GM21381 (cell line): Measurements from ENCODE around the gene FAM72B.
"Not testable (repeated sequence)": the region's sequence is repeated elsewhere in the genome, so short reads cannot be mapped to it uniquely, and the experiment has no call there.

ENCODE experiments used
- ATAC-seq: cut with Tn5 transposase; IDR thresholded peaks from one replicate; pipeline ENCODE4 v1.9.1; 2021; ENCODE audit warnings: mild to moderate bottlenecking, moderate library complexity; ENCODE audit not compliant: unreplicated experiment

The FAM72B gene

DNA sequence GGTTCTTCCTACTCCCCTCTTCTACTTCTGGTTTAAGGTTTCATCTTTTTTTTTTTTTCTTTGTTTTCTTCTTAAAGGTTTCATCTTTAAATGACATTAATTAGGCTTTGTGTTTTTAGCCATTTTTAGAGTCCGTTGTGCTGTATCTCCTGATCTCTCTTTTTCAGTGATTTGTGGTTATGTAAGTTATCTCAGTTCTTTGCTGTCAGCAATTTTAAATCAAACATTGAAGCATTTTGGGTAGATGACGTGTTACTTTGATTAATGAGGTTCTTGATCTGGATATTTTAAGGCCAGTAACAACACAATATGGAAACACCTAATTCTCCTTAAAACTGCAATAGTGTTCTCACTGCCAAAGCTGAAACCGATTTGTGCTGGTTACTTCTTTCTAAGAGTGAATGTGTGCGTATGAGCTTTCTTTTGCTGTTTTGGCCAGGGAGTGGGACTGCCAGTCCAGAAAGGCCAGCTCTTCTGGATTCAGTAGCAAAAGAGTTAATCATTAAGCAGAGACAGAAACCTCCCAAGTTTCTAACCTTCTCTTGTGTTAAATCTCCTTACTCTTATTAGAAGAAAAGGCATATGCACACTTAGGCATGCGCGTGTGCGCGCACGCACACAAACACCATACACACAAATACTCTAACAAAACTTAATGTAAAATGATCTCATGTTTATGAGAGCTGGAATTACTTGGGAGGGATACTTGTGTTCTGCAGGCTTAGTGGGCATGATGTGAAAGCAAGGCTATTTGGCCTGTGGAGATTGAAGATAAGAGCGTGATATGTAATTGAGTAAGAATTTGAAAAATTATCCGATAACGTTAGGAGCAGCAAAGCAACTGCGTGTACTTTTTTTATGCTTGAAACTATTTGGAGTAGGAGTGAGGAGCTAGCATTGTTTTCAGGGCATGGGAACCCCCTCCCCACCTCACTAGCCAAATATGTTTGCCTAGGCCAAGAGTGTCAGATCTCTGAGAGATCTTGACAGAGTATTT, 17.1 kb upstream of the FAM72B start:
- ATAC-seq, result not testable (repeated sequence)

DNA sequence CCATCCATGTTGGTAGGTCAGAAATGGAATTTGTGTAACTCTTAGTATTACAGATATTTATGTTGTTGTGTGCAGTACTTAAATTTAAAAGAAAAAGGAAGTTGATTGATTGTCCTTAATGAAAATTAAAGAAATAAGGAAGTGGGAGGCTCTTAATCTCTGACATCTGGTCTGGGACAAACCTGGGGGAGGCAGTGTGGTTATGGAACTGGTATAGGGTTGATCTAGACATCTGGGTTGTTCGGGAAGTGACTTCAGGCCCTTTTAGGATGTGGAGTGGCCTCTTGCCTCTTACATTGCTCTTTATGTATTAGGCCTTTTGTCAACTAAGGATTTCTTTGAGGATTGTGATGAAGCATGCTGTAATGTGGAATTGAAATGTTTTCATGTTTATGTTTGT, 16.1 kb upstream of the FAM72B start:
- not testable (repeated sequence) for ATAC-seq

DNA sequence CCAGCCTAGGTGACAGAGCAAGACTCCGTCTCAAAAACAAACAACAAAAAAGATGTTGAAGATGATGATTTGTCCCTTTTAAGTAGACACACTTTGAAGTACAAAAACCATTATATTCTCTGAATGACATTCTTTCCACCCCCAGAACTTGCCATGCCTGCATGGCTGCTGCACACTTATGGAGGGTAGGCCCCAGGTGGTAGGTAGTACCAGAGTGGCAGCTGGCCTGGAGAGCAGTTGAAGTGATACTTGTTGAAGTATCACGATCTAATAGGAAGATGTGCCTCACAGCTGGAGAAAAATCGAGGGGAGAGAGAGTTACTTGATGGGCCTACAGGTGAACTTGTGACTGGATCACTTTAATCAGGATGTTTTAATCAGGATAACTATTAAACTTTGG, 15.6 kb upstream of the FAM72B start:
- ATAC-seq, result not testable (repeated sequence)

DNA sequence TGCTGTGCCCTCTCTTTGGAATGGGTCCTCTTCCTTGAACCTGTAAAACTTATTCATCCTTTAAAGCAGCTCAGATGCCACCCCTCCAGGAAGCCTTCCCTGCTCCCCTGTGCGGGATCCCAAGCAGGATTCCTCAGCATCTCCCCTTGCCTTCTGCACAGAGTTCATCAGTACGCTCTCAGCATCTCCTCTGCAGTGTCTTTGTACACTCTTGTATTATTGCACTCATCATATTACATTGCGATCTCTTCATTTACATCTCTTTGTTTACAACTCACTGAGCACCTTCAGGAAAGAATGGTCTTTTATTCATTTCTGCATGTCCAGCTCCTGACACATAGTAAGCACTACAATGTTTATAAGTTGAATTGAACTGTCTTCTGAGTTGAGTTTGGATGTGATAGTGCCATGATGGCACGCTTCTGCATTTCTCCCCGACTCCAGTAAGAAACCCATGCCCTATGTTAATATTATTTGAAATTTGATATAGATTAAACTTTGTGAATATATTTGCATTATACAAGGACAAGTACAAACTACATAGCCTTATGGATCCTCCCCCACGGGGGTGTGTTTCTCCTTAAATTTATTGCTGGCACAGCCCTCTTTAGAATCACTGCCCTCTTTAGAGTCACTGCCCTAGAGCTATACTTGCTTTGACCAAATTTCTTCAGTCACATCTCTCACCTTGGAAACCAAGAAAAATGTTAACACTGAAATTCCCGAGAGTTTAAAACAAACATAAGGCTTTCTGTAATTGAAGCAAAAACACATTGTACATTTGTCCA, 13.1 kb upstream of the FAM72B start:
- ATAC-seq, result not testable (repeated sequence)

DNA sequence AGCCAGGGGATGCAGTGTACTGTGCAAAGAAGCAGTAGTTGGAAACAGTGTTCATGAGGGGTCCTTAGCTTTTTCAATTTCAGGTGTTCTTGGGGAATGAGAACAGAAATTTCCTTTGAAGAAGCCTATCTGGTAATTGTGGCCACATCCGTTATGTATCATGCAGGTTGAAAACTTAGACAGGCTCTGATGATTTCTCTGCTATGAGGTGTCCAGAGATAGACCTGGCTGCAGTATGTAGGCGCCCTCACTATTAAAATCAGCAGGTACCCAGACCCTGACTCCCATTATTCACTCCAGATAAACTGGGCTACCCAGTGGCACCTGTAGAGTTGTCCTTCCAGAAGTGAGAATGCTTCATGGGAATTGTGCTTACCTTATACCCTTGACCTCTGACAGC, 8.4 kb upstream of the FAM72B start:
- ATAC-seq, result not testable (repeated sequence)

DNA sequence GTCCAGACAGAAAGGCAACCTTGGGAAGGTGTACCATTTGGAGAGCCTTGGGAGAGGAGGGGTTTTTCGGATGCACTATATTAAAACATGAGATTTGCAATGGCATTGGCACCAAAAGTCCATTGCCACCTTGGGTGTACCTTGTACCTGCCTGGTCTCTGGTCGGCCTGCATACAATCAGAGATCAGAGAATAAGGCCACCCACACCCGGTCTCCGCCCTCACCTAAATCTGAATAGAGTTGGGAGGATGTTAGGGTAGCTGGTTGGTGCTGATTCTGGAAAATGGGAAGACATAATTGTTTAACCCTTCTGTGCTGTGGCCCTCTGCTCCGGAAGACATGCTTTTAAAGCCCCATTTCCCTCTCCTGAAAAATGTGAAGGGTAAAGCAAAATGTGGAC, 3.8 kb upstream of the FAM72B start:
- not testable (repeated sequence) for ATAC-seq

DNA sequence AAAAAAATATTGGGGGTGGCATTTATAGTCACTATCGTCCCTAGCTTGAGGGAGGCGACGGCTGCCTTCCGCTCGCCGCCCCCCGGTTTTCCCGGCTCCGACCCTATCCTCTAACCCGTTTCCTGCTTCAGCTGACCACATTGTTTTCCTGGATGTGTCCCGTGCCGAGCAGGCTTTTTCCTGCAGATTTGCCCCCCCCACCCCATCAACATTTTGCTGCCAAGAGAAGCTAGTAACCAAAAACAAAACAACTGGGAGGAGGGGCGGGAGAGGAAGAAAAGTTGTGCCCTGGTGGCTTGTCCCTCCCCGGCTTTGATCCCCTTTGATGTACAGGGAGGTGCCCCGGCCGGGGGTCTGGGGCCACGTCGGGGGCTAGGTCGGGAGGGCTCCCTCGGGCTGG, 2.1 kb upstream of the FAM72B start:
- ATAC-seq, result not testable (repeated sequence)

DNA sequence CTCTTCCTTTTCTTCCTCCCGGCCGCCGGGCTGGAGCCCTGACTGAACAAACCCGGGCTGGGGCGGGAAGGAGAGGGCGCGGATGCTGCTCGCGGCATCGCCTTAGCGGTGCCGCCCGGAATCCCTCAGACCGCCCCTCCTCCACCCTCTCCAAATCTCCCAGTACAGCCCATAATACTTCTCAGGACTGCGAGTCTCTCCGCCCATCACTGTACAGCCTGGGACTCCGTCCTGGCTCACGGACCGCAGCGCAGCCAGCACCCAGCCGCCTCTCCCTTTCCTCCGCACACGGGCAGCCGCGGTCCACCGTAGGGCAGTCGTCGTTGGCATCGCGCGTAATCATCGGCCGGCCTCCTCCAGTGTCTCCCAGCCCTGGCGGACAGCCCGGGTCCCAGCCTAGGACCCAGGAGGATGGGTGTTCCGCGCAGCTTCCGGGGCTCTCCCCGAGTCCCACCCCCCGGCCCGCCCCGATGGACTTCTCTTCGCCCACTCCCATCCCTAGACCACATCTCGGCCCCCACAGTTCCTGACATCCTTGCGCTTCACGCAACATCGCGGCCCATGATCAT, 1.1 kb upstream of the FAM72B start:
- peak; percentile 5 for ATAC-seq

DNA sequence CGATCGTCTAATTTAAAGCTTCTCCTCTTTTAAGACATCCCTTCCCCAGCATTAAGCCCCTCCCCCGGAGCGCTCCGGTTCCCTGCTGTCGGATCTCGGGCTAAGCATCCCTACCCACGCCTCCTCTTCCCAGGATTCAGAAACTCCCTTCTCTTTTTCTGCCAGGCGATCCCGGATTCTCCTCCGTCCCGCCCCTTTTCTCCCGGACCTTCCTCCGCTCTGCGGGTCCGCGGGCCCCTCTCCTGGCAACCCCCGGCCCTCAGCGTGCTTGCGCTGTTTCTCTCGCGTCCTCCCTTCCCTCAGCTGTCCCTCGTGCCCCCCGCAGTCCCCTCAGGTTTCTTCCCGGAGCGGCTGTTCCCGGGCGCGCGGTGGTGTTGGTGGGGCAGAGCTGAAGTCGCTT, 273 bp downstream of the FAM72B start:
- ATAC-seq, result not testable (repeated sequence)

DNA sequence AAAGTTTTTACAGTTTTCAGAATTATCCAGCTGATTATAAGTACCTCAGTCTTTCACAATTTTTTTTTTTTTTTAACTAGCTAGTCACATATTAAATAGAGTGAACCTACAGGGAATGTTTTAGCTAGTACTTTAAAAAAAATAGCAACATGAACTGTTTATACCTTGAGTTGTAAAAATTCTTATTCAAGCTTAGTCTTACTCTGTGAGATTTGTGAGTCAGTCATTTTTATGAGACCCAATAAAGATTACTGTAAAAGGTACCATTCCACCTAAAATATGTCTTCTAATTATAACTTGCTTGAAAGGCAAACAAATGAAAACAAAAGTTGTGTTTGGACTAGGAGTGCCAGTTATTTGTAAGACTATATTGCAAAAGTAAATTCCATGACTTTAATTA, 5.9 kb downstream of the FAM72B start:
- ATAC-seq, result not testable (repeated sequence)

DNA sequence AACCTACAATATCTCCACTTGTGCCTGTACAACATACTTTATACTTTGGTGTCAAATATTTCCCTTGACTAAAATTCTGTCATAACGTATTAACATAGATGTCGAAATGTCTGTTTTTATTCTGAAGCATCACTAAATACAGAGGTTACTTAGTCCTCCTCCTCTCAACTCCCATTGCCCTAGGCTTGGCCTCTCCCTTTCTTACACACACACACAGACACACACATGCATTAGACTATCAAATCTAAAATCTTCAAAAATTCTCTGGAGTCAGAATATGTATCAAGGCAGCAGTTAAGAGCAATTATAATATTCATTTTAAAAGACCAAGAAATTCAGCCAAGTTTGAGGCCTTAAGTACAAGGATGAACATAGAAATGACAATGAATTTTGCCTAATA, 7.5 kb downstream of the FAM72B start:
- ATAC-seq, result not testable (repeated sequence)

DNA sequence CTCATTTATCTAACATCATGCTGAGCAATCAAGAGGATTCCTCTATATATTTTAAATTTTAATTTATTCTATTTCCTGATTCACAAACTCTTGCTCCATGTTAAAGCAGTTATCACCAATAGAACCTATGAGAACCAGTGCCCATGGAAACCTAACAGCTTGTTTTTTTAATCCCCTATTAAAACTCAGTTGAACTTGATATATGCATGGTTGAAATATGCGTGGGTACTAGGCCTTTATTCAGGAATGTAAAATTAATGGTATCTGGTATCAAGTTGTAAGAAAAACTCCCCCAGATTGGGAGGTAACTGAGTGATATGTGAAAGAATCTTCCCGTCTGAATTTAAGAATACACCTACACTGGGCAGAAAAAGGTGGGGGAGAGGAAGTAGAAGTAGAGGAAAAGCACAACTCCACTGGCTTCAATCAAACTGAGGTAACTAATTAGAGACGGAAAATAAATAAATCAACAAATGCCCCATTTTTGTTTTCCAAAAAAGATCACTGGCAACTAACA, 15.9 kb downstream of the FAM72B start:
- ATAC-seq, result not testable (repeated sequence)

DNA sequence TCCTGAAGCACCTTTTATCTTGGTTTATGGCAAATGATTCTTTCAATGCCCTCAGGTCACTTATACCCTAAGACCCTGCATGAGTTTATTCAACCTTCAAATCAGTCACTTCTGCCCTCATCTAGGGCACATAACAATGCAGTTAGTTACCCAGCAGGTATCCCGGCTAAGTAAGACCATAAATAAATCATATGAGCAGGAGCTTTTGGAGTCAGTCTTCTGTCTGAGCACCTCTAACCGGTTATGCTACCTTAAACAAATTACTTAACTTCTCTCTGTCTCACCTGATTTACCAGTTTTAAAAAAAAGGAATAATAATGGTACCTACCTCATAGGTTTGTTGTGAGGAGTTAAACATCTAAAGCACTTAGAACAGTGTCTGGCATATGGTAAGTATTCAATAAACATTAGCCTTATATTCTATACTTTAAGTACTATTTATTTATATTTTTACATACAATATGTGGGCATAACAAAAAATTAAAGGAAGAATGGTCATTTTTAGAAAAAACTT, 16.9 kb downstream of the FAM72B start:
- ATAC-seq, result not testable (repeated sequence)

DNA sequence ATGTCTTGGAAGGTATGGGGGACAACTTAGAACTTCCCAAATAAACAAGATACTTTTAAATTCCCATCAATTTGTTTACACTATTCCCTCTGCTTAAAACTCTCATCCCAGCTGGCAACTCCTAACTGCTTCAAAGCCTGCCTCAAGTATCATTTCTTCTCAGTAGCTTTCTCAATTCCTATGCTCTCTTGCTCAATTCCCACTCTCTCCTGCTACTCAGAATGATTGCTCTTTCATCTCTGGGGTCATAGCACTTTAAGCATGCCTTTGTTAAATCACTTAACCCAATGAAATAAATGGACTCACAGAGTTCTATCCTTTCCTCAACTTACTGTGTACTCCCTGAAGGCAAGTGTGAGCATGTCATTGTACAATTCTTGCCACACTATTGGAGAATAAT, 18.8 kb downstream of the FAM72B start:
- ATAC-seq, result not testable (repeated sequence)

DNA sequence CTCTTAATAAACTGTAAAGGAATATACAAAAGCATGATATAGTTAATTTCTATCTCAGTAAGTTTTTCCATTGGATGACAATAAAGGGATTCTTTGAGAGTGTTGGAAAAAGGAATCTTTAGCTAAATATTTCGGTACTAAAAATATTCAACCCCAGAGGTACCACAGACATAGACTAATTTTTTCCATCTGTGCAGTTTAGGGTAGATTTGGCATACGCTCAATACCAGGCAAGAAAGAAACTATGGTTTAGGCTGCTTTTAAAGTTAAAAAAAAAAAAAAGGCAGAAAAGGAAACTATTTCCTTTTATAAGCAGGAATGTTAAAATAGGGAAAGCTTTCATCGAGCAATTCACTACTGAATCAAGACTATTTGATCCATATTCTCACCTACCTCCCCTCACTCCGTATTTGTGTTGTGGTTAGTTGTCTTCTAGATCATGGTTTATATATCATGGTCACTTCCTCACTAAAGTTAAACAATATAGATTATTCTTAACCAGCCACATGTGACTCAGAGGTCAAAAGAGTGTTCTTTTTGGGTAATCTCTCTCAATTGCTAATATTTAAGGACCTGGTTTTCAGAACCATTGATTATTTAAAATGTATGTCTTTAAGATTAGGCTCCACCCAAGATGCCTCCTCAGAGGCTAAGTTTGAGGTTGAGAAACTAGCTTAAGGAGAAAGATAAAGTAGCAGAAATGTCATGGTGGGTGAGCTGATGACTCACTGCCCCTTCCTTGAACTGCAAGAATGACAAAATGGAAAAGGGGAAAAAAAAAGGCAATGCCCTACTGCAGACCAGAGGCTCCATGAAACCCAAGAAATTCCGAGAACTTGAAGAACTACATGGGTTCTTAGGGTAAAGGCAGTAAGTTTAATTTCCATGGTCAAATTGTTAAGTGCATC, 20.0 kb downstream of the FAM72B start:
- ATAC-seq, result not testable (repeated sequence)

DNA sequence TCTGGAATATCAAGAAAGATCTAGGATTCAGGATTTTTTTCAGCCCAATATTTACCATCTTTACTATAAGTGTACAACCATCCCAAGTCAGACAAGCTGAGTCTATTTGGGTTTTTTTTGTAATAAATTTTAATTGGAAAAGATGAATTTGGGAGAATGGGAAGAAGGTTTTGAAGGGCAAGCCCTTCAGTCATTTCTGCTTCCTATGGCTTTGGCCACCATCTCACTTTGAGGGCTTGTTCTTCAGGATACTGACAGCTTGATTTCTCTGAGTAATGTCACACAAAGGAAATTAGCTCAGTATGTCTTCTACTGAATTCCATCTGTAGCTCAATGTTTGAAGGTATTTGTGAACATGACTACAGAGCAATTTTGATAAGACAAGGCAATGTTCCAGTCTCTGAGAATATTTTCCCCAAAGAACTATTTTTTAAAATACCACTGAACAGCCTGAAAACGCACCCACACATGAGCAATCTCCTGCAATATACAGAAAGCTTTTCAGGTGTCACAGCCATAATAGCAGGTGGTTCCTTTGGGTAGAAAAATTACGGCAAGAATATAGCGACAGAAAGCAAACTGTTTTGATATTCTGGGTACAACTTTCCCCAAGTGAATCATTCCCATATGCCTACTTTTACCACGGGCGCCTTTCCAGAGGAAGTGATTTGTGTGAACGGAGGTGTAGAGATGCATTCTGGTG, 22.8 kb downstream of the FAM72B start:
- ATAC-seq, result not testable (repeated sequence)

DNA sequence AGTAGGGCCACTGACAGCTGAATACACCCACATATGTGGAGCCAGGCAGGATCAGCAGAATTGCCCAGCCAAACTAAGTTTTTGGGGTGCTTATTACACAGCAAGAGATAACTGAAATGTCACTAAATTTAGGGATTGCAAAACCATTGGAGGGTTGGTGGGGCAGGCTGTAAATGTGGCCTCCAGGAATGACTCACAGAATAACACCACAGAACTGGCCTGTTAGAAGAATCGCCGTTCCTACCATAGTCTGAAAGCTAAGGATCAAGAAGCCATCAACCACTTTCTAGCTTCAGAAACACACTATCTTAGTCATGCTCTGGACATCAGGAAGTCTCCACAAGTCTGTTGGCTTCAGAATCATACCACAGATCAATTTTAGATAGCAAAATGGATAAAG, 24.0 kb downstream of the FAM72B start:
- ATAC-seq, result not testable (repeated sequence)

DNA sequence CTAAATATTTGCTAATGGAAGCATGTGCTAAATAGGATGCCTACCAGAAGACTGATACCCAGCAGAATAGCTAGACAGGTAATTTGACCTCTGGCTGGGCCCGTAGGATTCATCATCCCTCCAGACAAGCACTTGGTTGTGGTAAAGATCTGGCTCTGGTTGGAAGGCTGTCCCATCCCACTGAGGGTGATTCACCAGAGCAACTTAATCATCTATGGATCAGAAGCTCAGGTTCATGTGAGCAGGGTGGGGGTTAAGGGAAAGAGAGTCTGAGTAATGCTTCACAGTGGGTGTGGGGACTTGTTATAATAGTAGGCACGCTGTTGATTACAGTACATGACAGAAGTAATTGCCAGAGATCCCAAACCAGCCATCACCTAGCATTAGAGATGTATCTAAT, 26.5 kb downstream of the FAM72B start:
- ATAC-seq, result not testable (repeated sequence)

DNA sequence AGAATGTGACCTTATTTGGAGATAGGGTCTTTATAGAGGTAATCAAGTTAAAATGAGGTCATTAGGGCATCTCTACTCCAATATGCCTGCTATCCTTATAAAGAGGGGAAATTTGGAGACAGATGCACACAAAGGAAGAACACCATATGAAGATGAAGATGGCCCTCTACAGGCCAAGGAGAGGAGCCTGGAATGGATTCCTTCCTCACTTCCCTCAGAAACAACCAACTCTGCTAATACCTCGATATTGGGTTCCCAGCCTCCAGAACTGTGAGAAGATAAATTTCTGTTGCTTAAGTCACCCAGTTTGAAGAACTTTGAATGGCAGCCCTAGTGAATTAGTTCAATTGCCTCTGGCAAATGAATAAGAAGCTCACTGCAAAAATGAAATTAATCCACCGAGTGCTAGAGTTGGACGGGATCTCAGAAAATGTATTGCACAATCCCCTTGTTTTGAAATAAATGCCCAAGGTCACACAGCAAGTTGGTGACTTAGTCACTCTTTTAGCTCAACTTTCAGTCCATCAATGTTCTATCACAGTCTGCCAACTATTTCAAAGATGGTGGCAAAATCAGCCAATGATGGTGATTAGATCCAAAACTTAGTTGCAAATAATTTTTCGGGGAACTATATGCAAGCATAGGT, 27.1 kb downstream of the FAM72B start:
- not testable (repeated sequence) for ATAC-seq
